NCI-H345 (cell line): ENCODE measurements around the gene TNFRSF1A.

Experiments used
- DNase-seq: peaks from one replicate; lab custom pipeline; 2025; lab: John Stamatoyannopoulos, UW

Gene TNFRSF1A

GRCh38 chr12:6336889-6337853 is 4.7 kb downstream of the TNFRSF1A start:
- no peak for DNase-seq

DNA sequence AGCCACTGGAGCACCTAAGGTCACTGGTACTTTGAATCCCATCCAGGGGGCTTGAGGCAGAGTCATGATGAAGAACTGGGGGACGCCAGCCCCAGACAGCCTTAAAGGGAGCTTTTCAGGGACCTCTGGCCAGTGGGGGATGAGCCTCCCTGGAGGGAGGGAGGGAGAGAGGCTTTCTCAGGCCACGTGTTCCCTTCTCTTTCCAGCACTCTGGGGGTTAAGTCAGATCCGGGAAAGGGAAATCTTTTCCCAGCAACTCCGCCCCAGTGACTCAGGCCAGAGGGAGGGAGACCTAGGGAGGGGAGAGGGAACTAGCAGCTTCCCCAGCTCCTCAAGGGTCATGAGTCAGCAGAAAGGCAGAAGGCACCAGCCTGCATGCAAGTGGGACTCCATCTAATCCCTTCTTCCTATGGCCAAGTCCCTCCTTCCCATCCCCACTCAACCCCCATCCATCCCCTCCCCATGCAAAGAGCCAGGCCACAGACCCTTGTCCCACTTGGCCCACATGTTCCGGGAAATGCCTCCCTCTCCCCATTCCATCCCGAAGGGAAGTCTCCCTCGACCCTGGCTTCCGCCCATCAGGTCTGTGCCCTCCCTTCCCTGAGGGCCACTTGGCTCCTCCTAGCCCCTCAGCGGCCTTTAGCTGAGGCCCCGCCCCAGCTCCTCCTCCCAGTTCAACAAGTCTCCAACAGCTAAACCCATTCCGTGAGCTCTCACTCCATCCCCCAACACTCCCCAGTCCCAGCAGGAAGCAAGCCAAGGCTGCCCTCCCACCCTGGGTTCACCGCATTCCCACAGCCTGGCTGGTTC is 5.6 kb downstream of the TNFRSF1A start:
- DNase-seq, result no peak

GRCh38 chr12:6335451-6336078 is 6.3 kb downstream of the TNFRSF1A start:
- DNase-seq, result no peak

DNA sequence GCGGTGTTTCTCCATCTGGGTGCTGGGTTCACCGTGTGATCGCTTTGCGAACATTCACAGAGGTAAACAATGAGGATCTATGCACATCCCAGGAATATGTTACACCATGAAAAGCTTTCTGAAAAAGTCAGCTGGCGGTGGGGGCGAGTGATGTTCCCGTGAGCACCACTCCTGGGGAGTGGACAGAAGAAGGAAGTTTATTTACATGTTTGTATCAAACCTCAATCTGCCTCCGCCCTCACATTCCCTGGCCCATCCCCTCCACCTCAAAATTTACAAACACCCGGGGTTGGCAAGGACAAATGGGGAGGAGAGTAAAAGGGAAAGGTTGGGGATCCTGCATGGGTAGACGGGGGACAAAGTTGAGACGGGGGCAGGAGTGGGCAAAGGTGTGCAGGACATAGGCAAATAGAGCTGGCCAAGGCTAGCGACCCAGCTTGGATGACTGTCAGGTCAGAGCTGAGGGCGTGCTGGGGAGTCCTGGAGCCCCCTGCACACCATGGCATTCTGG is 6.9 kb downstream of the TNFRSF1A start:
- DNase-seq, result no peak

DNA sequence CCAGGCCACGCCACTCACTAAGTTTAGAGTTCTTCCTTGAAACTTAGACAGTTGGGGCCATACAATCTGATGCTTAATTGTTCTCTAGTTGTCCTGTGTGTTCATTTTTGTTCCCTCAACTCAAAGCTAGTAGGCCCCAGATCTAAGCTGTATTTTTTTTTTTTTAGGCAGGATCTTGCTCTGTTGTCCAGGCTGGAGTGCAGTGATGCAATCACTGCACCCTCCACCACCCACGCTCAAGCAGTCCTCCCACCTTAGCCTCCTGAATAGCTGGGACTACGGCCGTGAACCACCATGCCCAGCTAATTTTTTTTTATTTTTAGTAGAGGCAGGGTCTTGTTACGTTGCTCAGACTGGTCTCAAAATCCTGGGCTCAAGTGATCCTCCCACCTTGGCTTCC is 7.5 kb downstream of the TNFRSF1A start:
- DNase-seq, result no peak

DNA sequence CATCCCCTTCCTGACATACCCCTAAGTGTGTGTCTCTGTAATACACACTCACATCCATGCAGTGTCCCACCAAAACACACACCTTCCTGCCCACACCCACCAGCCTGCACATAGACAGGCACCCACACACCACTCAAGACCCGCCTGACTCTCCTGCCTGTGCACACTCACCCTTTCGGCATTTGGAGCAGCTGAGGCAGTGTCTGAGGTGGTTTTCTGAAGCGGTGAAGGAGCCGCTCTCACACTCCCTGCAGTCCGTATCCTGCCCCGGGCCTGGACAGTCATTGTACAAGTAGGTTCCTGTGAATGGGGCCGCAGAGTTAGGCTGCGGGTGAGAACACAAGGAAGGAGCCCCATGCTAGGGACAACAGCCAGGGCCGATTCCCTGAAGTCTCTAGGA is 8.3 kb downstream of the TNFRSF1A start:
- no peak for DNase-seq

- no peak for DNase-seq
These were observed 8.8 kb downstream of the TNFRSF1A start for GRCh38 chr12:6333029-6333428.

GRCh38 chr12:6332459-6332858 is 9.4 kb downstream of the TNFRSF1A start:
- DNase-seq, result no peak

DNA sequence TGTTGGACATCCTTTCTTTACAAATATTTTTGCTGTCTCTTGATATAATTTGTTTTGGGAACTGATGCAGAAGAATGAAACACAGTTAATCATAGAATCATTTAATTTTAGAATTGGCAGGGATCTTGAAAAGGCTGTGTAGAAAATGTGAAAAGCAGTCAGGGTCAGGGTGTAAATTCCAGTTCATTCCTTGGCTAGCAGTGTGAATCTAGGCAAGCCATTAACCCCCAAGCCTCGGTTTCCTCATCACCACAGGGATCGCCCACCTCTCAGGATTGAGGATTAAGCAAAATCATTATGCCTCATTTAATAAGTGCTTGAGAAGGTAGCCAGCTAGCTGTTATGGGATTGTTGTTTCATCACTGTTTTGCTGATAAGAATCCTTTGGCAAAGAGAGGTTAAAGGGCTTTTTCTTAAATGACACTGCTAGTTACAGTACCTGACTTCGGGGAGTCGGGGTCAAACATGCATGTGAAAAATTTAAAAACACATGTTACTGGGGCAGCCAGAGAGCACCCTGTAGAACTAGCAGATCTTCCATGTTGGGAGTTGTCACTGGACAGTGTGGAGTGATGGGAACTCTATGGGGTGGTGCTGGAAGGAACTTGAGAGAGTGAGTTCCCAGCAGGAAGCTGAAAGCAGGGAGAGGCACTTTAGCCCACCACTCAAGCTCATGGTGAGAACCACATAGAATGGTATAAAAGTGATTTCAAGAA is 10.7 kb downstream of the TNFRSF1A start:
- DNase-seq, result no peak

DNA sequence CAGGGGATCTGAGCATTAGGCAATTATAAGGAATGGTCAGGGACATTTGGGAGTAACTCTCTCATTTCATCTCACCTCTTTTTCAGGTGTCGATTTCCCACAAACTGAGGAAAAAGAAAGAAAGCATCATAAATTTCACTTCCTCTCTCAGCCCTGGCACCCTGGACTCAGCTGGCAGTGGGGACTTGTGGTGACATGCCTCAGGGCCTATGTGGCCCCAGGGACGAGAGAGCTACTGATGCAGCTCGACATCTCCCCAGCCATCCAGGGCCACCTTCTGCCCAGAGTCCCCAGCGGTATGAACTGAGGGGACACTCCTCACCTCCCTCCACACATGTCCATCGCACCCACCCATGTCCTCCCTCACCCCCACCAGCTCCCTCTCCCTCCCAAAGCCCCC is 11.7 kb downstream of the TNFRSF1A start:
- DNase-seq, result no peak

GRCh38 chr12:6329703-6330064 is 12.2 kb downstream of the TNFRSF1A start:
- no peak for DNase-seq

- no peak for DNase-seq
These were observed 12.8 kb downstream of the TNFRSF1A start for GRCh38 chr12:6328945-6329702.

DNA sequence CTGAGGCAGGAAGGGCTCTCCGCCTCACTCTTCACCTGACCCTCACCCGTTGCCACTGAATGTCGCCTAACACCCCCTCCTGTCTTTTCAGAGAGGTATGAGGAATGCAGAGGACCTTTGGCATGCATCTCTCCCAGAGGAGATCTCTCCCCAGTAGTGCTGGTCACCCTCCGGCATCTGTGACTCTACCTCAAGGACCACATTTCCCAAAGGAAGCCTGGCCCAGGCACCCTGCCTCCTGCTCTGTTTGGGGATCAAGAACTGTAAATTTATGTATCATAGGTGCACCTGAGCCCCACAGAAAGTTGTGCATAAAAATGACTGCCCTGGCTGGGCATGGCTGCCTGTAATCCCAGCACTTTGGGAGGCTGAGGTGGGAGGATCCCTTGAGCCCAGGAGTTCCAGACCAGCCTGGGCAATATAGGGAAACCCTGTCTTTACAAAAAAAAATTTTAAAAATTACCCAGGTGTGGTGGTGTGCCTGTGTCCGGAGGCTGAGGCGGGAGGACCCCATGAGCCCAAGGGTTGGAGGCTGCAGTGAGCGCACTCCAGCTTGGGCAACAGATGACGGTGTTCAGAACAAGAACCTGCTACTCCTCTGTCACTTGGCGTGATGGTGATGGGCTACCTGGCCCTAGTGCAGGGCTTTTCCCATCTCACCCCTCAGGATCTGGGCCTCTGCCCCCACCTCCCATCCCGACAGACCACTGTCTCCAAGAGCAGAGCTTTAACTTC is 13.7 kb downstream of the TNFRSF1A start:
- DNase-seq, result no peak

DNA sequence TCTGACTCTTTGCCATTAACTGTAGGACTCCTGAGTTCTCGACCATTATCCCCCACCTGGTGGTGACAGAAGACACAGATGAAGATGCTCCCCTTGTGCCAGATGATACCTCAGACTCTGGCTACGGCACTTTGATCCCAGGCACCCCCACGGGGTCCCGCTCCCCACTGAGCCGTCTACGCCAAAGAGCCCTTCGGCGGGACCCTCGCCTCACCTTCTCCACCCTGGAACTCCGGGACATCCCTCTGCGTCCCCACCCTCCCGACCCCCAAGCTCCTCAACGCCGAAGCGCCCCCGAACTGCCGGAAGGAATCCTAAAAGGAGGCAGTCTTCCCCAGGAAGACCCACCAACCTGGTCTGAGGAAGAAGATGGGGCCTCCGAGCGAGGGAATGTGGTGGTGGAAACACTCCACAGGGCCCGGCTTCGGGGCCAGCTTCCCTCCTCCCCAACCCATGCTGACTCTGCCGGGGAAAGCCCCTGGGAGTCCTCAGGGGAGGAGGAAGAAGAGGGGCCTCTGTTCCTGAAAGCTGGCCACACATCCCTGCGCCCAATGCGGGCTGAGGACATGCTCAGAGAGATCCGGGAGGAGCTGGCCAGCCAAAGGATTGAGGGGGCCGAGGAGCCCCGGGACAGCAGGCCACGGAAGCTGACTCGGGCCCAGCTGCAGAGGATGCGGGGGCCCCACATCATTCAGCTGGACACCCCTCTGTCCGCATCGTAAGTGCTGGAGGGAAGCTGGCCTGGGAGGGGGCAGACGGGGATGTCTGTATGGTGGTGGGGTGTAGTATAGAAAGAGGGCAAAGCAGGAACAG is 14.4 kb downstream of the TNFRSF1A start:
- DNase-seq, result no peak

DNA sequence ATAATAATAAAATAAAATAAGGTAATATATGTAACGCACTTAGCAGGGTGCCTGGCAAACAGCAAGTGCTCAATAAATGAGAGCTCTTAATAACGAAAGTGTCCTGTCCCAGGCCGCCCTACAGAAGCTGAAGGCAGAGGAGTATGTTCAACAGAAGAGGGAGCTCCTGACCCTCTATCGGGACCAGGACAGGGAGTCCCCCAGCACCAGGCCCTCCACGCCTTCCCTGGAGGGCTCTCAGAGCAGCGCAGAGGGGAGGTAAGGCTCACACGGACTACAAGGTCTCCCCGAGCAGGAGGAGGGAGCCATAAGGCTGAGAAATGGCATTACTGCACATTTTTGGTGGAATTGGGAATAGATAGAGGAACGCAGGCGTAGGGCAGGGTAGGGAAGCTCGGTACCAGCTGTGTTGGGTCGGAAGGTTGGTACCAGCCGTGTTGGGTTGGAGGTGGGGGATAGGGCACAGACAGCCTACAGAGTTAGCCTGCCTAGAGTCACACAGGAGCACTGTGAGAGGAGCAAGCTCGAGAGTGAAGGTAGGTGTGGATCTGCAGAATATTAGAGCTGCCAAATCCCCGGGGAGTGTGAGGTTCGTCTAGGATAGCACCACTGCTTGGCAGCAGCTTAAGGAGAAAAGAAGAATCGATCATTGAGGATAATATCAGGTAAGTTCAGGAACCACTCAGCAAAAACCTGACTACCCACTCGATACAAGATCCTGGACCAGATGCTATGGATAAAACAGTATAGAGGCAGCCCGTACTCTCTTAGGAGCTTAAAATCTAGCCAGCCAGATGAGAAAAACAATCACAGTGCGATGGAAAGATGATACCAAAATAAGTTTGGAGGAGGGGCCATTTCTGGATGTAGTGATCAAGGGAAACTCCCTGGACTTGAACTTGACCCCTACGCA is 15.3 kb downstream of the TNFRSF1A start:
- no peak for DNase-seq

GRCh38 chr12:6324936-6325750 is 16.7 kb downstream of the TNFRSF1A start:
- no peak for DNase-seq

- no peak for DNase-seq
These were observed 17.7 kb downstream of the TNFRSF1A start for GRCh38 chr12:6323995-6324711.
